Lower lobe of right lung (tissue), 2 donors: ENCODE measurements around the gene RBM33. TPM values are rescaled to one million over a fixed set of nuclear protein-coding genes. Genes with fewer than 3 reads are reported as not detected.

ENCODE experiments used
- ATAC-seq, 2 donors: fragments of 200-7000 bp; cut with Tn5 transposase; one replicate each; pipeline ENCODE4 v1.9.1; 2020 to 2022; ENCODE audit warnings: mild to moderate bottlenecking in 2 of 2, moderate library complexity in 2 of 2
- DNase-seq: peaks from one replicate; pipeline ENCODE4 v3.0.0-alpha.2; 2020
- H3K27ac ChIP-seq: fragments of 200-600 bp; one replicate; pipeline ENCODE4 v1.8.0; 2022
- H3K27me3 ChIP-seq: fragments of 200-600 bp; one replicate; pipeline ENCODE4 v1.8.0; 2022; ENCODE audit warnings: low read depth
- H3K36me3 ChIP-seq: fragments of 200-600 bp; one replicate; pipeline ENCODE4 v1.8.0; 2022; ENCODE audit warnings: mild to moderate bottlenecking
- H3K4me1 ChIP-seq: fragments of 200-600 bp; one replicate; pipeline ENCODE4 v1.8.0; 2022
- H3K4me3 ChIP-seq: fragments of 200-600 bp; one replicate; pipeline ENCODE4 v1.8.0; 2022; ENCODE audit warnings: mild to moderate bottlenecking
- H3K9me3 ChIP-seq: fragments of 200-600 bp; one replicate; pipeline ENCODE4 v1.8.0; 2022
- CTCF ChIP-seq: fragments of 200-600 bp; IDR thresholded peaks from one replicate; pipeline ENCODE4 v1.8.0; 2022; ENCODE audit warnings: antibody characterized with exemption, mild to moderate bottlenecking
- intact Hi-C: fragments of 100-400 bp; cut with DNase I; formaldehyde crosslinking; loops from one replicate; pipeline ENCODE4 v1.11.0; 2022
- total RNA-seq: library from RNA; stranded (reverse); fragmentation: NEBNext Ultra II Directional; extraction: Animal tissue kit (Norgen Biotek cat#: 25700); gene quantifications from one replicate; pipeline ENCODE4 v1.2.1, GENCODE V29; 2021
- donor health status: DM: no; HTN: yes; CAD: no; lungs with severe emphysema.

The RBM33 gene
- total RNA-seq, 1 donor from 2014 or later, result 67.2 TPM

GRCh38 chr7:155807065-155807671 lies 162.7 kb downstream of the RBM33 start:
- Histone ChIP-seq H3K9me3 (no peaks in the 10 kb centered on the region), H3K4me3 (peak overlapping the region; percentile 54), H3K4me1 (peaks cover 77% of the 10 kb centered on the region), H3K27me3 (peaks cover 99% of the 10 kb centered on the region), H3K36me3 (no peaks in the 10 kb centered on the region), H3K27ac (peak overlapping the region; percentile 86)
- TF ChIP-seq CTCF, result no peak
- DNase-seq, result no peak
- intact Hi-C loops, result no loop called here
- peak; percentile 13 for ATAC-seq

GRCh38 chr7:155807789-155808548 lies 163.5 kb downstream of the RBM33 start:
- ATAC-seq (no peak), DNase-seq (no peak)
- peak overlapping the region; percentile 86 for H3K27ac ChIP-seq
- H3K4me3 ChIP-seq, result peak overlapping the region; percentile 54
- H3K27me3 ChIP-seq, result peaks cover 98% of the 10 kb centered on the region
- H3K36me3 ChIP-seq, result no peaks in the 10 kb centered on the region
- no peaks in the 10 kb centered on the region for H3K9me3 ChIP-seq
- peaks cover 77% of the 10 kb centered on the region for H3K4me1 ChIP-seq
- intact Hi-C loops, result no loop called here
- no peak for TF ChIP-seq CTCF

- intact Hi-C loops, result no loop called here
- no peak for TF ChIP-seq CTCF
- Histone ChIP-seq H3K4me1 (peaks cover 72% of the 10 kb centered on the region), H3K4me3 (peak overlapping the region; percentile 54), H3K9me3 (no peaks in the 10 kb centered on the region), H3K27ac (peak overlapping the region; percentile 86), H3K36me3 (no peaks in the 10 kb centered on the region), H3K27me3 (peaks cover 98% of the 10 kb centered on the region)
- ATAC-seq (peak; percentile 5 to 23), DNase-seq (peak; percentile 53)
Observed at GRCh38 chr7:155808549-155809331, 164.3 kb downstream of the RBM33 start.

GRCh38 chr7:155809332-155809946 lies 165.0 kb downstream of the RBM33 start:
- Histone ChIP-seq H3K4me1 (peaks cover 68% of the 10 kb centered on the region), H3K9me3 (no peaks in the 10 kb centered on the region), H3K36me3 (no peaks in the 10 kb centered on the region), H3K27ac (peak overlapping the region; percentile 86), H3K4me3 (peak overlapping the region; percentile 54), H3K27me3 (peaks cover 98% of the 10 kb centered on the region)
- peak; percentile 49 for DNase-seq
- TF ChIP-seq CTCF, result no peak
- peak; percentile 2 to 22 for ATAC-seq
- intact Hi-C loops, result no loop called here
